Neural cell (in vitro differentiated cells): Measurements from ENCODE around the gene RPS18.

ENCODE experiments used
- CTCF ChIP-seq: fragments of 450-650 bp; IDR thresholded peaks from 2 replicates; pipeline ENCODE4 v1.5.1; 2014; ENCODE audit warnings: antibody characterized with exemption, mild to moderate bottlenecking, moderate library complexity; ENCODE audit not compliant: poor library complexity, severe bottlenecking
- EP300 ChIP-seq: fragments of 450-650 bp; conservative IDR thresholded peaks from 2 replicates; pipeline ENCODE4 v1.6.1; 2014; ENCODE audit warnings: antibody characterized with exemption, mild to moderate bottlenecking, moderate library complexity; ENCODE audit not compliant: poor library complexity, severe bottlenecking
- EZH2 ChIP-seq: fragments of 200-600, 300-800 bp; shearing (Covaris generic), sonication (generic); IDR thresholded peaks from 2 replicates; pipeline ENCODE4 v1.6.1; 2014; ENCODE audit warnings: antibody characterized with exemption, low read length, borderline replicate concordance, mild to moderate bottlenecking; ENCODE audit not compliant: insufficient read depth, poor library complexity, severe bottlenecking
- MXI1 ChIP-seq: fragments of 450-650 bp; conservative IDR thresholded peaks from 2 replicates; pipeline ENCODE4 v1.6.1; 2014; ENCODE audit warnings: antibody characterized with exemption, mild to moderate bottlenecking; ENCODE audit not compliant: poor library complexity, severe bottlenecking
- POLR2AphosphoS5 ChIP-seq: IDR thresholded peaks from 2 replicates; pipeline ENCODE4 v1.6.1; 2012
- RAD21 ChIP-seq: fragments of 450-650 bp; conservative IDR thresholded peaks from 2 replicates; pipeline ENCODE4 v1.6.1; 2014; ENCODE audit warnings: antibody characterized with exemption, mild to moderate bottlenecking, moderate library complexity
- REST ChIP-seq: IDR thresholded peaks from 2 replicates; pipeline ENCODE4 v1.6.1; 2012; ENCODE audit warnings: borderline replicate concordance
- SMC3 ChIP-seq: fragments of 450-650 bp; conservative IDR thresholded peaks from 2 replicates; pipeline ENCODE4 v1.6.1; 2014; ENCODE audit warnings: antibody characterized with exemption, mild to moderate bottlenecking, moderate library complexity; ENCODE audit not compliant: poor library complexity
- TAF1 ChIP-seq: IDR thresholded peaks from 2 replicates; pipeline ENCODE4 v1.6.1; 2012; ENCODE audit warnings: low read depth

DNA sequence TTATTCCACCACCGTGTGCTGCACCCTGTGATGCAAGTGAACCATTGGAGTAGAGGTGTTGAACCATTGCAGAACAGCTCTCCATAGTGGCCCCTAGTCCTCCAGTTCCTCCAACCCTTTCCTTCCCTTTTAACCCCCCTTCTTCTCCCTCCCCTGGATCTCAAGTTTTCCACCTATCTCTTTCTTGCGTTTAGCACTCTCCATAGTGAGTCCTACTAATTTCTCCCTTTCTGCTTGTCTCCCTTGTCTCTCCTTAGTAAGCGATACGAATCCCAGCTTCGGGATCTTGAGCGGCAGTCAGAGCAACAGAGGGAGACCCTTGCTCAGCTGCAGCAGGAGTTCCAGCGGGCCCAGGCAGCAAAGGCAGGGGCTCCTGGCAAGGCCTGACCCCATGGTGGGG lies 18.6 kb downstream of the RPS18 start:
- TF ChIP-seq EP300, result no peak
- TF ChIP-seq CTCF, result no peak
- no peak for TF ChIP-seq EZH2
- TF ChIP-seq POLR2AphosphoS5, result no peak
- no peak for TF ChIP-seq TAF1
- no peak for TF ChIP-seq RAD21
- no peak for TF ChIP-seq MXI1
- TF ChIP-seq REST, result no peak
- TF ChIP-seq SMC3, result no peak
